CD14-positive monocyte (primary cell): Measurements from ENCODE around the gene NFATC1. TPM values are rescaled to one million over a fixed set of nuclear protein-coding genes. Genes with fewer than 3 reads are reported as not detected.

Experiments
- DNase-seq, 3 donors: peaks; one replicate each; pipeline ENCODE4 v3.0.0-alpha.2; 2011 to 2022
- H2AFZ ChIP-seq: 2 replicates; pipeline ENCODE4 v1.6.0; 2012; ENCODE audit warnings: mild to moderate bottlenecking, low read depth, low read length, inconsistent platforms; ENCODE audit not compliant: insufficient read depth, poor library complexity, severe bottlenecking
- H3K27ac ChIP-seq, 2 donors: 1 replicate in 1 of 2; 2 replicates in 1 of 2; pipeline ENCODE4 v1.5.1; 2012 to 2013; ENCODE audit warnings: low read length in 2 of 2, control low read depth in 1 of 2, inconsistent platforms in 1 of 2, low read depth in 1 of 2, mild to moderate bottlenecking in 1 of 2
- H3K27me3 ChIP-seq, 2 donors: one replicate each; pipeline versions ENCODE4 v1.6.0 to v1.6.1; 2011 to 2013; ENCODE audit warnings: low read length in 2 of 2; ENCODE audit not compliant: control insufficient read depth in 2 of 2, insufficient read depth in 2 of 2
- H3K36me3 ChIP-seq, 2 donors: replicated peaks in 1 of 2; 1 replicate in 1 of 2; 2 replicates in 1 of 2; pipeline versions ENCODE4 v1.5.1 to v1.6.1; 2012 to 2013; ENCODE audit warnings: low read length in 2 of 2, control low read depth in 1 of 2, inconsistent platforms in 1 of 2, mild to moderate bottlenecking in 1 of 2; ENCODE audit not compliant: insufficient read depth in 2 of 2, control insufficient read depth in 1 of 2
- H3K4me1 ChIP-seq, 2 donors: 1 replicate in 1 of 2; 2 replicates in 1 of 2; pipeline versions ENCODE4 v1.5.1 to v1.6.1; 2012 to 2013; ENCODE audit warnings: low read length in 2 of 2, control low read depth in 1 of 2, inconsistent platforms in 1 of 2, mild to moderate bottlenecking in 1 of 2, moderate library complexity in 1 of 2; ENCODE audit not compliant: insufficient read depth in 2 of 2, control insufficient read depth in 1 of 2
- H3K4me2 ChIP-seq: replicated peaks from 2 replicates; pipeline ENCODE3; 2012; ENCODE audit warnings: low read length, moderate library complexity, mild to moderate bottlenecking; ENCODE audit not compliant: poor library complexity, severe bottlenecking; ENCODE audit errors: extremely low read depth
- H3K4me3 ChIP-seq, 3 experiments: fragments of 200-600 bp in 1 of 3; sonication (generic) in 1 of 3; replicated peaks in 1 of 3; 1 replicate in 2 of 3; 2 replicates in 1 of 3; pipeline ENCODE4 v1.5.1; 2011 to 2013; ENCODE audit warnings: low read length in 3 of 3, mild to moderate bottlenecking in 3 of 3, control low read depth in 2 of 3, low read depth in 2 of 3, inconsistent platforms in 1 of 3, moderate library complexity in 1 of 3
- H3K79me2 ChIP-seq: 2 replicates; pipeline ENCODE4 v1.6.0; 2012; ENCODE audit warnings: mild to moderate bottlenecking, control low read depth, inconsistent platforms, low read length, moderate library complexity; ENCODE audit not compliant: insufficient read depth
- H3K9ac ChIP-seq: 2 replicates; pipeline ENCODE4 v1.6.0; 2017; ENCODE audit warnings: low read length, mild to moderate bottlenecking; ENCODE audit not compliant: insufficient read depth, poor library complexity, severe bottlenecking
- H3K9me3 ChIP-seq, 2 donors: replicated peaks in 1 of 2; 1 replicate in 1 of 2; 2 replicates in 1 of 2; pipeline versions ENCODE4 v1.5.1 to v1.6.1; 2012 to 2013; ENCODE audit warnings: low read length in 2 of 2, control low read depth in 1 of 2; ENCODE audit not compliant: control insufficient read depth in 1 of 2, insufficient read depth in 1 of 2
- H4K20me1 ChIP-seq: 2 replicates; pipeline ENCODE4 v1.6.0; 2012; ENCODE audit warnings: mild to moderate bottlenecking, low read length, control low read depth, moderate library complexity; ENCODE audit not compliant: insufficient read depth
- H3K27ac Mint-ChIP-seq, 7 donors: one replicate each; pipeline ENCODE4 v1.8.0; 2020; ENCODE audit warnings: mild to moderate bottlenecking in 7 of 7, mixed read lengths in 7 of 7, moderate library complexity in 6 of 7, inconsistent platforms in 2 of 7
- H3K27me3 Mint-ChIP-seq, 3 donors: one replicate each; pipeline ENCODE4 v1.8.0; 2021 to 2022; ENCODE audit warnings: low read depth in 3 of 3, mild to moderate bottlenecking in 3 of 3, mixed read lengths in 3 of 3, moderate library complexity in 3 of 3, inconsistent platforms in 1 of 3
- H3K36me3 Mint-ChIP-seq, 2 donors: one replicate each; pipeline ENCODE4 v1.8.0; 2020; ENCODE audit warnings: mixed read lengths in 2 of 2, inconsistent platforms in 1 of 2, mild to moderate bottlenecking in 1 of 2
- H3K4me1 Mint-ChIP-seq: one replicate; pipeline ENCODE4 v1.8.0; 2020; ENCODE audit warnings: mild to moderate bottlenecking, mixed read lengths
- H3K4me3 Mint-ChIP-seq, 2 donors: one replicate each; pipeline ENCODE4 v1.8.0; 2020; ENCODE audit warnings: mild to moderate bottlenecking in 2 of 2, mixed read lengths in 2 of 2, moderate library complexity in 1 of 2
- H3K9me3 Mint-ChIP-seq, 7 donors: one replicate each; pipeline ENCODE4 v1.8.0; 2020 to 2022; ENCODE audit warnings: mixed read lengths in 7 of 7, mild to moderate bottlenecking in 6 of 7, moderate library complexity in 6 of 7, inconsistent platforms in 2 of 7
- WGBS: methylation state at CpG from one replicate; pipeline ENCODE4 v1.1.5; 2013; ENCODE audit warnings: missing lambda C conversion rate; ENCODE audit not compliant: insufficient coverage; 5-methylcytosine and 5-hydroxymethylcytosine counted together
- intact Hi-C, 2 donors: fragments of 100-400 bp; cut with micrococcal nuclease; formaldehyde crosslinking; loops; one replicate each; pipeline versions ENCODE4 v1.15.0 to v1.15.1; 2023
- polyA plus RNA-seq, 3 donors: library from polyadenylated mRNA; depleted of rRNA in 1 of 3; unstranded in 2 of 3; stranded (reverse) in 1 of 3; fragments of 300-500 nt in 2 of 3; fragments of >200 nt in 1 of 3; fragmentation: Illumina TruSeq in 2 of 3; gene quantifications; 1 replicate in 2 of 3; 2 replicates in 1 of 3; pipeline ENCODE4 v1.2.3, GENCODE V29; 2012 to 2021
- TF ChIP-seq, protein P1 (sequence below): fragments of 200-600 bp; IDR thresholded peaks from one replicate; pipeline ENCODE4 v1.8.0; 2022; ENCODE audit warnings: antibody characterized with exemption, mild to moderate bottlenecking

Gene NFATC1
- polyA plus RNA-seq, 3 donors, result 7.8 to 10.7 (median 8.3) TPM

DNA sequence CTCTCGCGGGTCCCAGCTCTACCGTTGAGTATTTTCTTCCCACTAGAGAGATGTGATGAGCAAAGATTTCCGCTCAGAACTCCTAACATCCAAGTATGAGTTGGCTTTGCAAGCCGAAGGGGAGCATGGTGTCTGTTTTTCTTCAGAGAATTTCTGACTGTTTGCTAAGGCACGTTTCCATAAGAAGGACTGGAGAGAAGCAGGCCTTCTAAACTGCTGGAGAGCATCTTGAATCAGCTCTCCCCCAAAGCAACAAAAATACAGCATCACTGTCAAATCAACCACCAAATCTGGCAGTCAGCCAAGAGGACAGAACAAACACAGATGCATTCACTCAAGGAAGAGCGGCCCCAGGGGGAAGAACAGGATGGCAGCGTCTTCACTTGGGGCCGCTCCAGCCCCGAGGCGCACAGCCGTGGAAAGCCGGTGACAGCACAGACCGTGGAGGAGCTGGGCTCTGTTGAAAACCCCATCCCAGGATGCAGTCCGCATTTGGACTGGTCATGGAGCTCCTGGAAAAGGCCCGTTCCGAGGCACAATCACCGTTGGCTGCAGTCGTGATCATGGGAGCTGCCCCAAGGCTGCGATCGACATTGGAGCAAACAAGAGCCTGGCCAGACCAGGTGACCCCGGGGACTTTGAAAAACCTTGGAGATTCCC is 101.4 kb downstream of the NFATC1 start:
- Mint-ChIP-seq H3K4me3 (no peak overlapping the region), H3K4me1 (no peaks in the 10 kb centered on the region), H3K27me3 (peaks cover 0 to 1% (median 0%) of the 10 kb centered on the region in 3 donors), H3K36me3 (peaks cover 13 to 30% of the 10 kb centered on the region in 2 donors), H3K27ac (no peak overlapping the region), H3K9me3 (peaks cover 56 to 68% (median 64%) of the 10 kb centered on the region in 7 donors)
- TF ChIP-seq, protein P1, sequence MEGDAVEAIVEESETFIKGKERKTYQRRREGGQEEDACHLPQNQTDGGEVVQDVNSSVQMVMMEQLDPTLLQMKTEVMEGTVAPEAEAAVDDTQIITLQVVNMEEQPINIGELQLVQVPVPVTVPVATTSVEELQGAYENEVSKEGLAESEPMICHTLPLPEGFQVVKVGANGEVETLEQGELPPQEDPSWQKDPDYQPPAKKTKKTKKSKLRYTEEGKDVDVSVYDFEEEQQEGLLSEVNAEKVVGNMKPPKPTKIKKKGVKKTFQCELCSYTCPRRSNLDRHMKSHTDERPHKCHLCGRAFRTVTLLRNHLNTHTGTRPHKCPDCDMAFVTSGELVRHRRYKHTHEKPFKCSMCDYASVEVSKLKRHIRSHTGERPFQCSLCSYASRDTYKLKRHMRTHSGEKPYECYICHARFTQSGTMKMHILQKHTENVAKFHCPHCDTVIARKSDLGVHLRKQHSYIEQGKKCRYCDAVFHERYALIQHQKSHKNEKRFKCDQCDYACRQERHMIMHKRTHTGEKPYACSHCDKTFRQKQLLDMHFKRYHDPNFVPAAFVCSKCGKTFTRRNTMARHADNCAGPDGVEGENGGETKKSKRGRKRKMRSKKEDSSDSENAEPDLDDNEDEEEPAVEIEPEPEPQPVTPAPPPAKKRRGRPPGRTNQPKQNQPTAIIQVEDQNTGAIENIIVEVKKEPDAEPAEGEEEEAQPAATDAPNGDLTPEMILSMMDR, result no peak
- Histone ChIP-seq H4K20me1 (no peaks in the 10 kb centered on the region), H3K9me3 (peaks cover 61 to 72% of the 10 kb centered on the region in 2 donors), H3K9ac (no peak overlapping the region), H3K4me1 (no peaks in the 10 kb centered on the region), H3K79me2 (no peaks in the 10 kb centered on the region), H3K4me3 (no peak overlapping the region), H3K36me3 (peaks cover 2 to 39% of the 10 kb centered on the region in 2 donors), H3K4me2 (no peak overlapping the region), H3K27me3 (no peaks in the 10 kb centered on the region), H3K27ac (no peak overlapping the region), H2AFZ (no peak overlapping the region)
- 94% methylated on average over 15 of the region's 22 CpGs for WGBS
- intact Hi-C loops, result no loop called here
- DNase-seq, result no peak

DNA sequence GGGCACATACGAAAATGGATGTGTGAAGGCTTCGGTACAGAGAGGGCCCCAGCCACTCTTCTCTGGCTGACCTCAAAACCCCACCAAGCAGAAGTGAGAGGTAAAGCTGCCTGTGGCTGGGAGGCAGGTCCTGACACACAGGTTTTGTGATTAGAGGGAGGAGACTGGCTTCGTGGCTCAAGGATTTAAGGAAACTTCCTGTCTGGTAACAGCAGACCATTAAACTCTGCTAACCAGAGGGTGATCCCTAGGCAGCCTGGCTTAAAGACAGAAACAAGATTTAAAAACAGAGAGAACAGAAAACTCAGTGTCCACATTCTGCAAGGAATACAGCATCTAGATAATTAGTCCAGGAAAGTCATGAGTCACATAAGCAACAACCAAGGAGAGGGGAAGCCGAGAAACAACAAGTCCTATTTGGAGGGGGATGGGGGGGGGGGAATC is 101.9 kb downstream of the NFATC1 start:
- Mint-ChIP-seq H3K4me3 (no peak overlapping the region), H3K27ac (peak overlapping the region in 1 of 7 donors; percentile 31), H3K27me3 (peaks cover 0 to 1% (median 0%) of the 10 kb centered on the region in 3 donors), H3K4me1 (no peaks in the 10 kb centered on the region), H3K9me3 (peaks cover 54 to 63% (median 59%) of the 10 kb centered on the region in 7 donors), H3K36me3 (peaks cover 12 to 26% of the 10 kb centered on the region in 2 donors)
- peaks cover 0 to 38% of the 10 kb centered on the region in 2 donors for H3K36me3 ChIP-seq
- no peak overlapping the region for H3K27ac ChIP-seq
- peaks cover 55 to 71% of the 10 kb centered on the region in 2 donors for H3K9me3 ChIP-seq
- no peaks in the 10 kb centered on the region for H4K20me1 ChIP-seq
- no peaks in the 10 kb centered on the region for H3K79me2 ChIP-seq
- no CpG with 5 or more reads among the region's 4 CpGs for WGBS
- no peak overlapping the region for H3K4me3 ChIP-seq
- no peaks in the 10 kb centered on the region for H3K27me3 ChIP-seq
- intact Hi-C loops, result no loop called here
- TF ChIP-seq, protein P1, result no peak
- H3K4me2 ChIP-seq, result no peak overlapping the region
- H3K4me1 ChIP-seq, result no peaks in the 10 kb centered on the region
- no peak for DNase-seq
- no peak overlapping the region for H3K9ac ChIP-seq
- H2AFZ ChIP-seq, result no peak overlapping the region
